Dedifferentiated amniotic fluid mesenchymal stem cell (primary cell): ENCODE data around the gene TUBGCP6.
"Not testable (repeated sequence)": the region's sequence is repeated elsewhere in the genome, so short reads cannot be mapped to it uniquely, and the experiment has no call there.

Source experiments
- DNase-seq: peaks from one replicate; pipeline ENCODE4 v3.0.0-alpha.2; 2016; ENCODE audit errors: extremely low spot score

The TUBGCP6 gene

DNA sequence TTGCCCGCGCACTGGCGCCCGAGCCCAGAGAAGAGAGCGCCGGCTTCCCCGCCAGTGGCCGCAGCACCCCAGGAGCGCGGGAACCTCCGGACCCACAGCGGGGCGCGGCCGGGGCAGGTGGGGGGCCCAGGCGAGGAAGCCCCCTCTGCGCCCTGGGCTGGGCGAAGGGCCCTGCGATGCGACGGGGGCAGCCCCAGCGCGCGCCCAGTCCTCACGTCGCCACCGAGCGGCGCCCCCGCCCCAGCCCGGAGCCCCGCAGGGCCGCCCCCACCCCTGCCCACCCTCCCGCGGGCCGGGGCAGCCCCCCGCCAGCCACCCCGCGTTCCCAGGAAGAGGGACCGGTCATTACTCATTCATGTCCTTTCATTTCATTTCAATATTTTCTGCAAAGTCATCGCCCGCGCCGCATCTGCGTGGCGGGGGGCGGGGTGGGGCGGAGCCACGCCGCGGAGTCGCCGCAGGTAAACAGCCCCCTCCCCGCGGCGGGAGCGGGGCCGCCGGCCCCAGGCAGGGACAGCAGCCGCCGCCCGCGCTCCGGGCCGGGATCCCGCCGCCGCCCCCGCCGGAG lies 75.0 kb downstream of the TUBGCP6 start:
- DNase-seq: no peak

DNA sequence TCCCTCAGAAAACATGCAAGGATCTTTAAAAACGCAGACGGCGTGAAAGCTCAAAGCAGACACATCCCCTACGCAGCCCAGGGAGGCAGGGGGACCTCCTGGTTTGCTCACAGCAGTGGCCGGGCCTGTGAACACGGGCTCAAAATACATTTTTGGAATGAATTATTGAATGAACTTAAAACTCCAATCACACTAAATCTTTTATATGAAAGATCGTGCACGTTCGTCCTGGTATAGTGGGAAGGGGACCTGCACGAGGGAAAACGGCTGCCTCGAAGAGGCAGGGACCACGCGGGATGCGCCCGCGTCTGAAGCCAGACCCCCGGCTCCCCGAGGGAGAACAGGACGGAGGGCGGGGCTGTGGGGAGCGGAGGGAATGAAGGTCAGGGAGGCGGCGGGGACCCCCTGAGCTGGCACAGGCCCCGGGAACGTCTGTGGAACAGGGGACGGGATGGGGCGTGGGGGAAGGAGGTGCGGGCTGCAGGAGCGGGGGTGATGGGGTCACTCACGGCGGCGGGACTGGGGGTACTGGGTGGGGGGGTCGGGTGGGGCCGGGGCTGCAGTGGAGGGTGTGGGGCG lies 75.6 kb downstream of the TUBGCP6 start:
- DNase-seq: no peak

DNA sequence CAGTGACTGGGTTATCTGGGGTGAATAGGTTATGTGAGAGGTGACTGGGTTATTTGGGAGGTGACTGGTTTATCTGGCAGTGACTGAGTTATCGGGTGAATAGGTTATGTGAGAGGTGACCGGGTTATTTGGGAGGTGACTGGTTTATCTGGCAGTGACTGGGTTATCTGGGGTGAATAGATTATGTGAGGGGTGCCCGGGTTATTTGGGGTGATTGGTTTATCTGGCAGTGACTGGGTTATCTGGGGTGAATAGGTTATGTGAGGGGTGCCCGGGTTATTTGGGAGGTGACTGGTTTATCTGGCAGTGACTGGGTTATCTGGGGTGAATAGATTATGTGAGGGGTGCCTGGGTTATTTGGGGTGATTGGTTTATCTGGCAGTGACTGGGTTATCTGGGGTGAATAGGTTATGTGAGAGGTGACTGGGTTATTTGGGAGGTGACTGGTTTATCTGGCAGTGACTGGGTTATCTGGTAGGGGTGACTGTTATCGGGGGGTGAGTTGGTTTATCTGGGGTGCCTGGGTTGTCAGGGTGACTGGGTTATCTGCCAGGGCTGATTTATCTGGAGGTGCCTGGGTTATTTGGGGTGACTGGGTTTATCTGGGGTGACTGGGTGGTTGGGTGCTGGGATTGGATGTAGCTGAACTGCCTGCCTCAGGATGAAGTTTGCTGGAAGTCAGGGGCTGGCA lies 76.2 kb downstream of the TUBGCP6 start:
- not testable (repeated sequence) for DNase-seq

DNA sequence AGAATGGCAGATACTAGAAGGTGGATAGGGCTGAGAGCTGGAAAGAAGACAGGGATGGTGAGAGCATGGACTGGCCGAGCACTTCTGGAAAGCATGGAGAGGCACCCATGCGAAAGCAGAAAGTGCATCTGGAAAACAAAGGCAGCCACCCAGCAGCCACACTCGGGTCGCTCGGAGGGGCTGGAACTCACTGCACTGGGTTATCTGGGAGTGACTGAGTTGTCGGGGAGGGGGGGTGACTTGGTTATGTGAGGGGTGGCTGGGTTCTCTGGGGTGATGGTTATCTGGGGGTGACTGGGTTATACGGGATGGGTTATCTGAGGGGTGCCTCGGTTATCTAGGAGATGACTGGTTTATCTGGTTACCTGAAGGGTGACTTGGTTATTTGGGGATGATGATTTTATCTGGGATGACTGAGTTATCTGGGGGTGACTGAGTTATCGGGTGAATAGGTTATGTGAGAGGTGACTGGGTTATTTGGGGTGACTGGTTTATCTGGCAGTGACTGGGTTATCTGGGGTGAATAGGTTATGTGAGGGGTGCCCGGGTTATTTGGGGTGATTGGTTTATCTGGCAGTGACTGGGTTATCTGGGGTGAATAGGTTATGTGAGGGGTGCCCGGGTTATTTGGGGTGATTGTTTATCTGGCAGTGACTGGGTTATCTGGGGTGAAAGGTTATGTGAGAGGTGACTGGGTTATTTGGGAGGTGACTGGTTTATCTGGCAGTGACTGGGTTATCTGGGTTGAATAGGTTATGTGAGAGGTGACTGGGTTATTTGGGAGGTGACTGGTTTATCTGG lies 76.9 kb downstream of the TUBGCP6 start:
- no peak for DNase-seq
